Tibial artery (tissue), 4 donors: ENCODE measurements around the gene ZNHIT3.

ENCODE experiments used
- DNase-seq, 2 donors: peaks; one replicate each; pipeline ENCODE4 v3.0.0-alpha.2; 2019
- H3K27ac ChIP-seq, 2 donors: fragments of 200-600 bp; sonication (generic) in 1 of 2; 1 replicate in 1 of 2; 2 replicates in 1 of 2; pipeline ENCODE4 v1.5.1; 2018 to 2019; ENCODE audit warnings: mild to moderate bottlenecking in 1 of 2
- H3K27me3 ChIP-seq, 2 donors: fragments of 200-600 bp; sonication (generic) in 1 of 2; one replicate each; pipeline versions ENCODE4 v1.5.1 to v1.6.0; 2016 to 2019
- H3K36me3 ChIP-seq, 3 donors: fragments of 200-600 bp; sonication (generic) in 2 of 3; one replicate each; pipeline ENCODE4 v1.5.1; 2016 to 2019; ENCODE audit warnings: mild to moderate bottlenecking in 2 of 3
- H3K4me1 ChIP-seq, 4 donors: fragments of 200-600 bp; sonication (generic) in 2 of 4; 1 replicate in 3 of 4; 2 replicates in 1 of 4; pipeline ENCODE4 v1.5.1; 2016 to 2019
- H3K4me3 ChIP-seq, 2 donors: fragments of 200-600 bp; sonication (generic) in 1 of 2; 1 replicate in 1 of 2; 2 replicates in 1 of 2; pipeline ENCODE4 v1.5.1; 2018 to 2019; ENCODE audit warnings: mild to moderate bottlenecking in 2 of 2
- H3K9me3 ChIP-seq, 3 donors: fragments of 200-600 bp; sonication (generic) in 1 of 3; one replicate each; pipeline ENCODE4 v1.5.1; 2016 to 2019
- CTCF ChIP-seq, 2 experiments: fragments of 200-600 bp in 1 of 2; fragments of 450-650 bp in 1 of 2; IDR thresholded peaks; one replicate each; pipeline ENCODE4 v1.5.1; 2017 to 2019; ENCODE audit warnings: antibody characterized with exemption in 2 of 2, mild to moderate bottlenecking in 1 of 2, moderate library complexity in 1 of 2
- intact Hi-C: fragments of 100-400 bp; cut with DNase I; formaldehyde crosslinking; loops from one replicate; pipeline ENCODE4 v1.15.0; 2023; ENCODE audit warnings: low total_unique reads

ZNHIT3 gene

GRCh38 chr17:36468903-36469635 is 17.4 kb upstream of the ZNHIT3 start:
- Histone ChIP-seq H3K4me3 (no peak overlapping the region), H3K4me1 (peaks cover 0 to under 1% (median 0%) of the 10 kb centered on the region in 4 donors), H3K27ac (no peak overlapping the region), H3K27me3 (peaks cover 0 to 51% of the 10 kb centered on the region in 2 donors), H3K9me3 (no peaks in the 10 kb centered on the region), H3K36me3 (no peaks in the 10 kb centered on the region)
- intact Hi-C loops, result no loop called here
- TF ChIP-seq CTCF (IDR thresholded peaks at IDR 0.05), result no peak
- no peak for DNase-seq

GRCh38 chr17:36469733-36470132 is 16.7 kb upstream of the ZNHIT3 start:
- H3K4me1 ChIP-seq, result no peaks in the 10 kb centered on the region
- H3K27ac ChIP-seq, result no peak overlapping the region
- TF ChIP-seq CTCF (IDR thresholded peaks at IDR 0.05), result no peak
- H3K27me3 ChIP-seq, result peaks cover 0 to 45% of the 10 kb centered on the region in 2 donors
- no peak for DNase-seq
- intact Hi-C loops, result loop anchor here (10.0 kb wide), 1 partner anchor 495 kb away; no protein-coding TSS in a partner anchor
- H3K36me3 ChIP-seq, result no peaks in the 10 kb centered on the region
- H3K9me3 ChIP-seq, result no peaks in the 10 kb centered on the region
- H3K4me3 ChIP-seq, result no peak overlapping the region

- Histone ChIP-seq H3K4me3 (no peak overlapping the region), H3K27ac (no peak overlapping the region), H3K36me3 (no peaks in the 10 kb centered on the region), H3K4me1 (no peaks in the 10 kb centered on the region), H3K27me3 (peaks cover 0 to 38% of the 10 kb centered on the region in 2 donors), H3K9me3 (no peaks in the 10 kb centered on the region)
- no peak for TF ChIP-seq CTCF (IDR thresholded peaks at IDR 0.05)
- intact Hi-C loops, result loop anchor here (10.0 kb wide), 1 partner anchor 496 kb away; no protein-coding TSS in a partner anchor
- no peak for DNase-seq
Measured at GRCh38 chr17:36470499-36470898, 16.0 kb upstream of the ZNHIT3 start.

- peaks cover 0 to 20% of the 10 kb centered on the region in 2 donors for H3K27me3 ChIP-seq
- no peak overlapping the region for H3K27ac ChIP-seq
- no peaks in the 10 kb centered on the region for H3K4me1 ChIP-seq
- H3K9me3 ChIP-seq, result no peaks in the 10 kb centered on the region
- intact Hi-C loops, result loop anchor here (10.0 kb wide), 1 partner anchor 500 kb away; no protein-coding TSS in a partner anchor
- H3K4me3 ChIP-seq, result no peak overlapping the region
- no peaks in the 10 kb centered on the region for H3K36me3 ChIP-seq
- no peak for DNase-seq
- no peak for TF ChIP-seq CTCF (IDR thresholded peaks at IDR 0.05)
Measured at GRCh38 chr17:36474571-36474970, 11.9 kb upstream of the ZNHIT3 start.

GRCh38 chr17:36475346-36475970 is 11.0 kb upstream of the ZNHIT3 start:
- H3K36me3 ChIP-seq, result no peaks in the 10 kb centered on the region
- H3K27me3 ChIP-seq, result peaks cover 0 to 17% of the 10 kb centered on the region in 2 donors
- no peaks in the 10 kb centered on the region for H3K9me3 ChIP-seq
- intact Hi-C loops, result loop anchor here (10.0 kb wide), 1 partner anchor 501 kb away; no protein-coding TSS in a partner anchor
- no peaks in the 10 kb centered on the region for H3K4me1 ChIP-seq
- no peak for TF ChIP-seq CTCF (IDR thresholded peaks at IDR 0.05)
- no peak overlapping the region for H3K27ac ChIP-seq
- DNase-seq, result no peak
- no peak overlapping the region for H3K4me3 ChIP-seq
